NCI-H146 (cell line): ENCODE results near the gene MAGED1.

Source experiments
- DNase-seq: peaks from one replicate; lab custom pipeline; 2025; lab: John Stamatoyannopoulos, UW

The MAGED1 gene

GRCh38 chrX:51892921-51893745, at the start of gene MAGED1:
MAGED1 (plus strand) TSS chrX:51893623; CDS start chrX:51894305, 682 bp downstream.
- peak; percentile 97 for DNase-seq

- DNase-seq, result no peak
Observed at GRCh38 chrX:51847463-51847862, 46.0 kb upstream of the MAGED1 start.

GRCh38 chrX:51851507-51852085, 41.8 kb upstream of the MAGED1 start:
- no peak for DNase-seq

GRCh38 chrX:51852096-51852495, 41.3 kb upstream of the MAGED1 start:
- DNase-seq, result no peak

GRCh38 chrX:51852621-51853020, 40.8 kb upstream of the MAGED1 start:
- DNase-seq, result no peak

- no peak for DNase-seq
Observed at GRCh38 chrX:51853251-51853650, 40.2 kb upstream of the MAGED1 start.

- DNase-seq, result no peak
Observed at GRCh38 chrX:51855698-51856097, 37.7 kb upstream of the MAGED1 start.

GRCh38 chrX:51857159-51857733, 36.2 kb upstream of the MAGED1 start:
- no peak for DNase-seq

- peak; percentile 17 for DNase-seq
Observed at GRCh38 chrX:51860679-51861078, 32.7 kb upstream of the MAGED1 start.

- no peak for DNase-seq
Observed at GRCh38 chrX:51862920-51863319, 30.5 kb upstream of the MAGED1 start.

GRCh38 chrX:51866210-51866609, 27.2 kb upstream of the MAGED1 start:
- no peak for DNase-seq

GRCh38 chrX:51867626-51868025, 25.8 kb upstream of the MAGED1 start:
- no peak for DNase-seq

GRCh38 chrX:51870354-51870753, 23.1 kb upstream of the MAGED1 start:
- DNase-seq, result no peak

- no peak for DNase-seq
Observed at GRCh38 chrX:51874123-51874522, 19.3 kb upstream of the MAGED1 start.

GRCh38 chrX:51876441-51876840, 17.0 kb upstream of the MAGED1 start:
- no peak for DNase-seq

GRCh38 chrX:51878056-51878455, 15.4 kb upstream of the MAGED1 start:
- no peak for DNase-seq

GRCh38 chrX:51889851-51890250, 3.6 kb upstream of the MAGED1 start:
- no peak for DNase-seq

GRCh38 chrX:51891245-51891644, 2.2 kb upstream of the MAGED1 start:
- no peak for DNase-seq

- DNase-seq, result no peak
Observed at GRCh38 chrX:51891821-51892551, 1.4 kb upstream of the MAGED1 start.

GRCh38 chrX:51893931-51894696, 691 bp downstream of the MAGED1 start:
- DNase-seq, result peak; percentile 58

- peak; percentile 65 for DNase-seq
Observed at GRCh38 chrX:51894697-51895336, 1.4 kb downstream of the MAGED1 start.
